Breast epithelium (tissue), 3 donors: ENCODE results near the gene TM4SF4.

ENCODE experiments used
- CTCF ChIP-seq, 3 donors: fragments of 450-650 bp; IDR thresholded peaks; one replicate each; pipeline ENCODE4 v1.5.1; 2016 to 2017; ENCODE audit warnings: antibody characterized with exemption in 3 of 3, mild to moderate bottlenecking in 3 of 3, moderate library complexity in 3 of 3
- POLR2A ChIP-seq: fragments of 450-650 bp; IDR thresholded peaks from one replicate; pipeline ENCODE4 v1.6.1; 2016; ENCODE audit warnings: antibody characterized with exemption, mild to moderate bottlenecking, moderate library complexity

- TF ChIP-seq CTCF (IDR thresholded peaks at IDR 0.05): no peak
- no peak for TF ChIP-seq POLR2A
Observed at GRCh38 chr3:149516920-149517319, 42.4 kb downstream of the TM4SF4 start.
